Activated naive CD4-positive, alpha-beta T cell treated with anti-CD3 and anti-CD28 coated beads for 36 hours (primary cell): ENCODE data around the gene SERPINA9. TPM values are rescaled to one million over a fixed set of nuclear protein-coding genes. Genes with fewer than 3 reads are reported as not detected.

Experiments
- CTCF ChIA-PET: fragments of 350-600 bp; sonication (Branson Sonifier 250); formaldehyde crosslinking; loops from one replicate; lab custom pipeline; 2021; ENCODE audit warnings: antibody characterized with exemption; lab: Charles Lee
- DNase-seq: peaks from one replicate; pipeline ENCODE4 v3.0.0-alpha.2; 2020
- H3K27ac Mint-ChIP-seq: one replicate; pipeline ENCODE4 v1.8.0; 2021; ENCODE audit warnings: mild to moderate bottlenecking, mixed read lengths
- H3K27me3 Mint-ChIP-seq: one replicate; pipeline ENCODE4 v1.8.0; 2021; ENCODE audit warnings: low read depth, mixed read lengths
- H3K36me3 Mint-ChIP-seq: one replicate; pipeline ENCODE4 v1.8.0; 2021; ENCODE audit warnings: low read depth, mixed read lengths
- H3K4me1 Mint-ChIP-seq: one replicate; pipeline ENCODE4 v1.8.0; 2021; ENCODE audit warnings: low read depth, mixed read lengths
- H3K4me3 Mint-ChIP-seq: one replicate; pipeline ENCODE4 v1.8.0; 2021; ENCODE audit warnings: mild to moderate bottlenecking, moderate library complexity, mixed read lengths
- H3K9me3 Mint-ChIP-seq: one replicate; pipeline ENCODE4 v1.8.0; 2021; ENCODE audit warnings: mixed read lengths
- intact Hi-C: fragments of 100-400 bp; cut with micrococcal nuclease; formaldehyde crosslinking; loops from one replicate; pipeline ENCODE4 v1.15.1; 2023
- total RNA-seq, 2 experiments: library from RNA; stranded (reverse); gene quantifications; one replicate each; pipeline ENCODE4 v1.2.3, GENCODE V29; 2021

The SERPINA9 gene
- total RNA-seq, 2 experiments from 2014 or later: not detected

- no peak for DNase-seq
- Mint-ChIP-seq H3K9me3 (no peaks in the 10 kb centered on the region), H3K27me3 (peaks cover 9% of the 10 kb centered on the region), H3K36me3 (no peaks in the 10 kb centered on the region), H3K4me3 (no peak overlapping the region), H3K27ac (no peak overlapping the region), H3K4me1 (no peaks in the 10 kb centered on the region)
- CTCF ChIA-PET: no interaction called here
- intact Hi-C loops: no loop called here
Measured at GRCh38 chr14:94505641-94506040, 29.6 kb upstream of the SERPINA9 start.

DNA sequence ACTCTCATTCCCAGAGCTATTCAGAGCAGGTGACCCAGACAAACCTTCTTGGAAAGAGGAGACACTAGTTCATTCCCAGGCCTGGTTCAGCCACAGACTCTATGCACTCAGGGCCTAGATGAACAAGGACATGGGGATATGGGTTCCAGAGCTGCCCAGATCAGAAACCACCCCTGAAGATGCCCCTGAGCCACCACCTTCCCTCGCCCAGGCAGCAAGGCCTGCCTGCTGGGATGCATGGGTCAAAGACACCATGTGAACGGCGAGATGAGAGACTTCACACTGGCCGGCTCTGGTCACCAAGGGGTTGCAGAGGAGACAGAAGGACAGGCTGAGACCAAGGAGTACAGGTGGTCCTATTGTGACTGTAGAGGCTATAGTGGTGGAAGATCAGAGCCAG lies 29.2 kb upstream of the SERPINA9 start:
- no peaks in the 10 kb centered on the region for H3K9me3 Mint-ChIP-seq
- DNase-seq: no peak
- H3K4me3 Mint-ChIP-seq: no peak overlapping the region
- no peaks in the 10 kb centered on the region for H3K4me1 Mint-ChIP-seq
- CTCF ChIA-PET: no interaction called here
- H3K27ac Mint-ChIP-seq: no peak overlapping the region
- H3K36me3 Mint-ChIP-seq: no peaks in the 10 kb centered on the region
- intact Hi-C loops: no loop called here
- H3K27me3 Mint-ChIP-seq: peaks cover 10% of the 10 kb centered on the region

DNA sequence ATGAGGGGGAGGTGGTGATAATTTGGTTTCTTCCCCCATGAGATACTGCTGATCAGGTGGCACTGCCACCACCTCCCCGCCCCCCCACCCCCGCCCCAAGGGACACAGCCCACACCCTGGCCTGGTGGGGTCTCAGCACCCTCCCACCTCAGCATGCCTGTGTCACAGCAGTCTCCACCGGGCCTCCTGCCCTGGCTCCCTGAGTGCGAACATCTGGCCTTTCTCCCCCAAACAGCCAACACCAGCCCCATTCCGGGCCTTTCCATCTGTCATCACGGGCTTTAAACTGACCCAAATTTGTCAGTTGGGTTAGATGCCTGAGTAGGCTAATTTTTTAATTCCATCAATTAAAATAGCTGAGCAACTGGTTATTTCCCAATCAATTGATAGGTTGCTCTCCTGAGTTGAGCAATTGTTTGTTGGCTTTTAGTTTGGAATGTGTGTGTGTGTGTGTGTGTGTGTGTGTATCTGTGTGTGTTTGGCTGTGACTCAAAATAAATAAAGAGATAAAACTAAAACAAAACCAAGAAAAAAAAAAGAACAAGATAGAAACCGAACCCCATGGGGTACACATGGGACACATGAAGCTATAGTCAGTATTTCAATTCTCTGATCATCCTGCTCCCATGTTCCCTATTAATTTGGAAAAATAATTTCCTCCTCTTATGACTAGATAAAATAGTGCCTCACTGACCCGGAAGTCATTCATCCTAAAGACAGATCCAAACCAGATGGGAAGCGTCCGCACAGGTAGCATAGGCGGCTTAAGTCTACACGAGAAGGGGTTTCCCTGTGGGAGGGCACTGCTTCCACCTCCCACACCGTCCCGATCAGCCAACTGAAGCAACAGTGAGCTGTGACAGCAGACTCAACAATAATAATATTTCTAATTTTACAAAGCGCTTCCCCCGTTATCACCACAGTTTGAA lies 25.9 kb upstream of the SERPINA9 start:
- Mint-ChIP-seq H3K27ac (no peak overlapping the region), H3K4me3 (no peak overlapping the region), H3K36me3 (no peaks in the 10 kb centered on the region), H3K27me3 (peaks cover 6% of the 10 kb centered on the region), H3K4me1 (no peaks in the 10 kb centered on the region), H3K9me3 (no peaks in the 10 kb centered on the region)
- CTCF ChIA-PET: interaction anchor here (1.2 to 1.6 kb wide), 2 partner anchors 16 to 26 kb away, joined by 5 to 6 read pairs; partner anchors contain the start of gene SERPINA9
- no peak for DNase-seq
- intact Hi-C loops: no loop called here

GRCh38 chr14:94500264-94500663 lies 24.3 kb upstream of the SERPINA9 start:
- Mint-ChIP-seq H3K4me3 (no peak overlapping the region), H3K27me3 (peaks cover 9% of the 10 kb centered on the region), H3K9me3 (no peaks in the 10 kb centered on the region), H3K36me3 (no peaks in the 10 kb centered on the region), H3K27ac (no peak overlapping the region), H3K4me1 (no peaks in the 10 kb centered on the region)
- DNase-seq: no peak
- intact Hi-C loops: no loop called here
- CTCF ChIA-PET: interaction anchor here (1.6 kb wide), 1 partner anchor 14 kb away, joined by 6 read pairs; no protein-coding TSS in a partner anchor

- H3K27ac Mint-ChIP-seq: no peak overlapping the region
- DNase-seq: no peak
- no peaks in the 10 kb centered on the region for H3K4me1 Mint-ChIP-seq
- no peaks in the 10 kb centered on the region for H3K36me3 Mint-ChIP-seq
- CTCF ChIA-PET: interaction anchor here (1.2 kb wide), 1 partner anchor 12 kb away, joined by 3 read pairs; no protein-coding TSS in a partner anchor
- H3K27me3 Mint-ChIP-seq: peaks cover 9% of the 10 kb centered on the region
- intact Hi-C loops: no loop called here
- no peak overlapping the region for H3K4me3 Mint-ChIP-seq
- no peaks in the 10 kb centered on the region for H3K9me3 Mint-ChIP-seq
Measured at GRCh38 chr14:94499673-94500072, 23.7 kb upstream of the SERPINA9 start.

DNA sequence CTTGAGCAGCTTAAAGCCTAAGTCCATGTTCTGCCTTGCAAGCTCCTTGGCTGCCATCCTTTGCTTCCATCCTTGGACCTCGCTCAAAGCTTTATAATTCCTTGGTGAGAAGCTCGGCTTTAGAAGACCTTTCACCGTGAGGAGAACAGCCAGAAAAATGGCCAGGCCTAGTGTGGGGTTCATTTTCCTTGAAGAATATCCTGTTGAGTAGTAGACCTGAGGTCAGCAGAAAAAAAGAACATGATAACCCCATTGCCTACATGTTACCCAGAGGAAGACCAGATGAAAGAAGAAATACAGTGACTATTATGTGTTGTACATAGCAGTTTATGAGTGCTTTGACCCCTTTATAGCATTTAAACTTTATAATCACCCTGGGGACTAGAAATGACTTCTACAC lies 22.2 kb upstream of the SERPINA9 start:
- Mint-ChIP-seq H3K4me1 (no peaks in the 10 kb centered on the region), H3K27ac (no peak overlapping the region), H3K27me3 (peaks cover 9% of the 10 kb centered on the region), H3K36me3 (no peaks in the 10 kb centered on the region), H3K4me3 (no peak overlapping the region), H3K9me3 (no peaks in the 10 kb centered on the region)
- DNase-seq: no peak
- intact Hi-C loops: no loop called here
- CTCF ChIA-PET: no interaction called here

GRCh38 chr14:94494085-94494484 lies 18.1 kb upstream of the SERPINA9 start:
- Mint-ChIP-seq H3K27ac (no peak overlapping the region), H3K4me1 (no peaks in the 10 kb centered on the region), H3K36me3 (no peaks in the 10 kb centered on the region), H3K27me3 (peaks cover 3% of the 10 kb centered on the region), H3K4me3 (no peak overlapping the region), H3K9me3 (no peaks in the 10 kb centered on the region)
- CTCF ChIA-PET: interaction anchor here (1.0 kb wide), 1 partner anchor 8 kb away, joined by 3 read pairs; no protein-coding TSS in a partner anchor
- intact Hi-C loops: no loop called here
- no peak for DNase-seq

DNA sequence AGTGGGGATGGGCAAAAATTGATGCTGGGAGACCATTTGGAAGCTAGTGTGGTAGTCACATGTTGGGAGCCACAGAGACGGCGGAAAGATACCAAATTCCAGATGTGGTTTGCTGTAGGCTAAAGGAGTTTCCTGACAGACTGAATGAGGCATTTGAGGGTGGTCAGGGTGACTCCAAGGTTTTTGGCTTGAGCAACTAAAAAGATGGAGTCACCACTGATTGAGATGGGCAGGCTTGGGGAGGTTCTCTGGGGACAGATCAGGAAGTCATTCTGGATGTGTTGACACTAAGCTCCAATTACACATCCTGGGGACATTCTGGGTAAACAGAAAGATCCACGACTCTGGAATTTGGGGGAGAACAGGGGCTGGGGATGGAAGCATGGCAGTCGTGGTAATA lies 15.5 kb upstream of the SERPINA9 start:
- intact Hi-C loops: no loop called here
- DNase-seq: no peak
- Mint-ChIP-seq H3K27ac (no peak overlapping the region), H3K36me3 (no peaks in the 10 kb centered on the region), H3K4me3 (no peak overlapping the region), H3K9me3 (no peaks in the 10 kb centered on the region), H3K27me3 (peaks cover 13% of the 10 kb centered on the region), H3K4me1 (no peaks in the 10 kb centered on the region)
- CTCF ChIA-PET: no interaction called here

GRCh38 chr14:94489336-94489735 lies 13.3 kb upstream of the SERPINA9 start:
- H3K4me1 Mint-ChIP-seq: peaks cover 4% of the 10 kb centered on the region
- no peaks in the 10 kb centered on the region for H3K36me3 Mint-ChIP-seq
- H3K9me3 Mint-ChIP-seq: no peaks in the 10 kb centered on the region
- no peak for DNase-seq
- intact Hi-C loops: no loop called here
- CTCF ChIA-PET: interaction anchor here (1.0 kb wide), 1 partner anchor 56 kb away, joined by 5 read pairs; no protein-coding TSS in a partner anchor
- H3K27ac Mint-ChIP-seq: no peak overlapping the region
- no peak overlapping the region for H3K4me3 Mint-ChIP-seq
- H3K27me3 Mint-ChIP-seq: peaks cover 16% of the 10 kb centered on the region

GRCh38 chr14:94486883-94487282 lies 10.9 kb upstream of the SERPINA9 start:
- CTCF ChIA-PET: interaction anchor here (0.7 to 4.1 kb wide), 24 partner anchors 10 to 451 kb away, joined by 3 to 31 read pairs (median 3); partner anchors contain the start of gene SERPINA10
- no peaks in the 10 kb centered on the region for H3K36me3 Mint-ChIP-seq
- H3K27me3 Mint-ChIP-seq: peaks cover 21% of the 10 kb centered on the region
- no peaks in the 10 kb centered on the region for H3K9me3 Mint-ChIP-seq
- H3K4me3 Mint-ChIP-seq: no peak overlapping the region
- no peak overlapping the region for H3K27ac Mint-ChIP-seq
- H3K4me1 Mint-ChIP-seq: peaks cover 4% of the 10 kb centered on the region
- intact Hi-C loops: loop anchor here (1.0 kb wide), 6 partner anchors 53 to 451 kb away; no protein-coding TSS in a partner anchor
- DNase-seq: no peak

DNA sequence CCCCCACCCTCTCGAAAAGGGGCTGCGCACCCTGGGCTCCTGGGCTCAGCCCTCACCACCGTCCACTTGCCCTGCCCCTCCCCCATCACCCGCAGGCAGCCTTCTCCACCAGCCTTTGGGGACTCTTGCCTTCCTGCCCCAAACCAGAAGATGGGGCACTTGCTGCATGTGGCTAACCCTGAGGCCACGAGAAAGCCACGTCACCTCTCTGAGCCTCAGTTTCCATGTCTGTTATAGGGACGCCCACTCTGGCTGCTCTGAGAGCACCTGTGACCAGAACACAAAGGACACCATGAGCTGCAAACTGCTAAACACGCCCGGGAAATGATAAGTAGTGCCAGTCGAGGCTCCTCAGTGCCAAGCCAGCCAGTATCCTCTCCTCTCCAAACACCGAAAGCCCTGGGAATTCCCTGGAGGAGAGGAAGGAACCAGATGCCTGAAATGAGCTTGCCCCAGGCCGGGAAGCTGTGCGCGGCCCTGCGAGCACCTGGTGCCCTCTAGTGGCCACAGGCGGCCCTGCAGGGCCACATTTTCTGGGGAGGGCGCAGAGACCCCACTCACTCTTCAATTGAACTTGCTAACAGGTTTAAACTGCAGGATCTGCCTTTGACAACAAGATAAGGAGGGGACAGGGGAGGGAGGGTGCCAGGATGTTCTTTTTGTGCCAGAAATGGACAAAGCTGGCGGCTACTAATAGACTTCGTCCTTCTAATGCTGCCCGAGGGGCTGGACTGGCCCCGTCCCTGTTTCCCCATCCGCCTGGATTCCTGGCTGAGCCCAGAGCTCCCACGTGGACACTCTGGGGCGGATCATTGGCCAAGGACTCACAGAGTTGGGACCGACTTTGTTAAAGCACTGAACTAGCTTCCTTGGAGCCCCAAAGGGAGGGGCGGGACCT lies 10.2 kb upstream of the SERPINA9 start:
- Mint-ChIP-seq H3K9me3 (no peaks in the 10 kb centered on the region), H3K4me3 (no peak overlapping the region), H3K27ac (no peak overlapping the region), H3K36me3 (no peaks in the 10 kb centered on the region), H3K27me3 (peaks cover 21% of the 10 kb centered on the region), H3K4me1 (peaks cover 4% of the 10 kb centered on the region)
- intact Hi-C loops: loop anchor here (1.0 kb wide), 6 partner anchors 52 to 450 kb away; no protein-coding TSS in a partner anchor
- DNase-seq: peak; percentile 52
- CTCF ChIA-PET: interaction anchor here (0.6 to 4.1 kb wide), 28 partner anchors 8 to 450 kb away, joined by 3 to 31 read pairs (median 3); partner anchors contain the start of gene SERPINA10

GRCh38 chr14:94484481-94484880 lies 8.5 kb upstream of the SERPINA9 start:
- H3K36me3 Mint-ChIP-seq: no peaks in the 10 kb centered on the region
- no peak overlapping the region for H3K27ac Mint-ChIP-seq
- intact Hi-C loops: no loop called here
- H3K4me3 Mint-ChIP-seq: no peak overlapping the region
- CTCF ChIA-PET: interaction anchor here (0.6 to 4.1 kb wide), 9 partner anchors 62 to 886 kb away, joined by 3 to 31 read pairs (median 4); partner anchors contain the start of genes IFI27L1 and SERPINA2
- no peaks in the 10 kb centered on the region for H3K9me3 Mint-ChIP-seq
- peaks cover 21% of the 10 kb centered on the region for H3K27me3 Mint-ChIP-seq
- DNase-seq: no peak
- H3K4me1 Mint-ChIP-seq: peaks cover 4% of the 10 kb centered on the region
